Measurements from ENCODE around the gene RBM27.

DNA sequence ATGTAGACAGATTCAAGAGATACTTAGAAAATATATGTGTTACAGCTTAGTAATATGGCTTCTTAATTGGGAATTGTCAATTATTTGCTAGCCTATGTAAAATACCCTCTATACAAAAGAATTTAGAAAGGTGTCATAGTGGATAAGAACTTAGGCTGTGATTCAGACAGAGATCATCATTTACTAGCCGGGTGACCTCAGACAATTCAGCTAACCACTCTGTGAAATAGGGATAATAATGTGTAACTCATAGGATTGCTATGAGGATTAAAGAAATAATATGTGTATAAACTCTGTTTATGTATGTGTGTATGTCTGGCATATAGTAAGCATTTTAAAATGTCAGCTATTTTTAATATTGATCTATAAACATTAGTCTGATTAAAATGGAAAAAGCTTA is 15.0 kb upstream of the RBM27 start:
- TF ChIP-seq, protein P1, sequence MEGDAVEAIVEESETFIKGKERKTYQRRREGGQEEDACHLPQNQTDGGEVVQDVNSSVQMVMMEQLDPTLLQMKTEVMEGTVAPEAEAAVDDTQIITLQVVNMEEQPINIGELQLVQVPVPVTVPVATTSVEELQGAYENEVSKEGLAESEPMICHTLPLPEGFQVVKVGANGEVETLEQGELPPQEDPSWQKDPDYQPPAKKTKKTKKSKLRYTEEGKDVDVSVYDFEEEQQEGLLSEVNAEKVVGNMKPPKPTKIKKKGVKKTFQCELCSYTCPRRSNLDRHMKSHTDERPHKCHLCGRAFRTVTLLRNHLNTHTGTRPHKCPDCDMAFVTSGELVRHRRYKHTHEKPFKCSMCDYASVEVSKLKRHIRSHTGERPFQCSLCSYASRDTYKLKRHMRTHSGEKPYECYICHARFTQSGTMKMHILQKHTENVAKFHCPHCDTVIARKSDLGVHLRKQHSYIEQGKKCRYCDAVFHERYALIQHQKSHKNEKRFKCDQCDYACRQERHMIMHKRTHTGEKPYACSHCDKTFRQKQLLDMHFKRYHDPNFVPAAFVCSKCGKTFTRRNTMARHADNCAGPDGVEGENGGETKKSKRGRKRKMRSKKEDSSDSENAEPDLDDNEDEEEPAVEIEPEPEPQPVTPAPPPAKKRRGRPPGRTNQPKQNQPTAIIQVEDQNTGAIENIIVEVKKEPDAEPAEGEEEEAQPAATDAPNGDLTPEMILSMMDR (IDR thresholded peaks at IDR 0.05; ENCODE audit: low read length) = no peak
- no peak for TF ChIP-seq EZH2 (IDR thresholded peaks at IDR 0.05; ENCODE audit: borderline replicate concordance, low read length)

All from OCI-LY1 (cell line).